ENCODE results near the gene GRK7.
A peak's percentile ranks its signal among the peaks of the same experiment; 100 is the strongest.

Gene GRK7

GRCh38 chr3:141737093-141737492, 26.1 kb upstream of the GRK7 start:
- Histone ChIP-seq H3K4me3 (ENCODE audit: low read length, poor library complexity, severe bottlenecking) (no peak overlapping the region), H3K4me2 (ENCODE audit: low read depth, low read length, poor library complexity, severe bottlenecking) (no peak overlapping the region), H3K79me2 (ENCODE audit: insufficient read depth, low read length) (peaks cover 39% of the 10 kb centered on the region), H3K9me2 (replicated peaks; ENCODE audit: low read depth, low read length) (no peaks in the 10 kb centered on the region), H4K20me1 (ENCODE audit: insufficient read depth, low read length, poor library complexity, severe bottlenecking) (peaks cover 30% of the 10 kb centered on the region), H3K36me3 (ENCODE audit: insufficient read depth, low read length) (no peaks in the 10 kb centered on the region), H3K27me3 (ENCODE audit: insufficient read depth, low read length, poor library complexity, severe bottlenecking) (no peaks in the 10 kb centered on the region), H3F3A (ENCODE audit: low read depth) (no peaks in the 10 kb centered on the region), H3K9ac (ENCODE audit: low read depth, low read length, poor library complexity, severe bottlenecking) (no peak overlapping the region), H3K9me3 (ENCODE audit: insufficient read depth, low read depth, low read length) (no peaks in the 10 kb centered on the region), H2AFZ (ENCODE audit: low read length) (0 out of 2 replicates have a peak overlapping the region, but pooled peaks have one; percentile 27), H3K4me1 (ENCODE audit: insufficient read depth, low read length, poor library complexity, severe bottlenecking) (peaks cover 30% of the 10 kb centered on the region)
- TF ChIP-seq CTCF (conservative IDR thresholded peaks at IDR 0.05; ENCODE audit: low read length) (no peak), EZH2phosphoT487 (IDR thresholded peaks at IDR 0.05; ENCODE audit: borderline replicate concordance) (no peak)

GRCh38 chr3:141737678-141738021, 25.6 kb upstream of the GRK7 start:
- Histone ChIP-seq H3K4me2 (ENCODE audit: low read depth, low read length, poor library complexity, severe bottlenecking) (peak overlapping the region; percentile 68), H3K4me1 (ENCODE audit: insufficient read depth, low read length, poor library complexity, severe bottlenecking) (peaks cover 34% of the 10 kb centered on the region), H2AFZ (ENCODE audit: low read length) (peak overlapping the region; percentile 98), H3K79me2 (ENCODE audit: insufficient read depth, low read length) (peaks cover 44% of the 10 kb centered on the region), H3K9me2 (replicated peaks; ENCODE audit: low read depth, low read length) (no peaks in the 10 kb centered on the region), H3K4me3 (ENCODE audit: low read length, poor library complexity, severe bottlenecking) (peak overlapping the region; percentile 93), H4K20me1 (ENCODE audit: insufficient read depth, low read length, poor library complexity, severe bottlenecking) (peaks cover 30% of the 10 kb centered on the region), H3K9me3 (ENCODE audit: insufficient read depth, low read depth, low read length) (no peaks in the 10 kb centered on the region), H3F3A (ENCODE audit: low read depth) (no peaks in the 10 kb centered on the region), H3K9ac (ENCODE audit: low read depth, low read length, poor library complexity, severe bottlenecking) (no peak overlapping the region), H3K36me3 (ENCODE audit: insufficient read depth, low read length) (no peaks in the 10 kb centered on the region), H3K27me3 (ENCODE audit: insufficient read depth, low read length, poor library complexity, severe bottlenecking) (no peaks in the 10 kb centered on the region)
- TF ChIP-seq EZH2phosphoT487 (IDR thresholded peaks at IDR 0.05; ENCODE audit: borderline replicate concordance): no peak
- TF ChIP-seq CTCF (conservative IDR thresholded peaks at IDR 0.05; ENCODE audit: low read length): no peak

GRCh38 chr3:141738022-141738890, 25.0 kb upstream of the GRK7 start, which contains the start of gene RNF7:
Gene RNF7, plus strand, starts transcription at chr3:141738298. Its CDS starts 44 bp downstream, at chr3:141738342.
- Histone ChIP-seq H3K9me2 (replicated peaks; ENCODE audit: low read depth, low read length) (no peaks in the 10 kb centered on the region), H3F3A (ENCODE audit: low read depth) (no peaks in the 10 kb centered on the region), H2AFZ (ENCODE audit: low read length) (peak within 1 kb of the TSS; percentile 98), H3K79me2 (ENCODE audit: insufficient read depth, low read length) (peaks cover 50% of the 10 kb centered on the region), H3K4me1 (ENCODE audit: insufficient read depth, low read length, poor library complexity, severe bottlenecking) (peaks cover 38% of the 10 kb centered on the region), H3K27me3 (ENCODE audit: insufficient read depth, low read length, poor library complexity, severe bottlenecking) (no peaks in the 10 kb centered on the region), H3K9me3 (ENCODE audit: insufficient read depth, low read depth, low read length) (no peaks in the 10 kb centered on the region), H3K4me2 (ENCODE audit: low read depth, low read length, poor library complexity, severe bottlenecking) (peak within 1 kb of the TSS; percentile 85), H4K20me1 (ENCODE audit: insufficient read depth, low read length, poor library complexity, severe bottlenecking) (peaks cover 35% of the 10 kb centered on the region), H3K9ac (ENCODE audit: low read depth, low read length, poor library complexity, severe bottlenecking) (peak within 1 kb of the TSS; percentile 92), H3K4me3 (ENCODE audit: low read length, poor library complexity, severe bottlenecking) (peak within 1 kb of the TSS; percentile 93), H3K36me3 (ENCODE audit: insufficient read depth, low read length) (no peaks in the 10 kb centered on the region)
- TF ChIP-seq CTCF (conservative IDR thresholded peaks at IDR 0.05; ENCODE audit: low read length) (peak; percentile 74), EZH2phosphoT487 (IDR thresholded peaks at IDR 0.05; ENCODE audit: borderline replicate concordance) (no peak)
